Esophagus squamous epithelium (tissue), 4 donors: ENCODE results near the gene PAK1.

Experiments used
- CTCF ChIP-seq, 6 experiments: fragments of 450-650 bp in 4 of 6; fragments of 200-600 bp in 2 of 6; sonication (generic) in 2 of 6; IDR thresholded peaks; one replicate each; pipeline ENCODE4 v1.5.1; 2016 to 2019; ENCODE audit warnings: antibody characterized with exemption in 6 of 6, mild to moderate bottlenecking in 4 of 6, moderate library complexity in 4 of 6
- POLR2A ChIP-seq, 4 donors: fragments of 450-650 bp; IDR thresholded peaks; one replicate each; pipeline ENCODE4 v1.6.1; 2017; ENCODE audit warnings: antibody characterized with exemption in 4 of 4, mild to moderate bottlenecking in 4 of 4, moderate library complexity in 3 of 4

GRCh38 chr11:77472991-77473800 lies 698 bp downstream of the PAK1 start:
- TF ChIP-seq CTCF (IDR thresholded peaks at IDR 0.05) = no peak
- TF ChIP-seq POLR2A (IDR thresholded peaks at IDR 0.05) = no peak
